WTC11 (cell line): Measurements from ENCODE around the gene TNRC6A. TPM values are rescaled to one million over a fixed set of nuclear protein-coding genes. Genes with fewer than 3 reads are reported as not detected.

Experiments
- ATAC-seq: fragments of 200-7000 bp; cut with Tn5 transposase; 2 replicates; pipeline ENCODE4 v1.10.0; 2021; ENCODE audit warnings: mild to moderate bottlenecking, moderate library complexity
- CTCF ChIA-PET: fragments of 300-600 bp; sonication (Branson Sonifier 250); formaldehyde crosslinking; loops from one replicate; lab custom pipeline; 2021; ENCODE audit warnings: antibody characterized with exemption; lab: Charles Lee
- POLR2A ChIA-PET: fragments of 350-600 bp; sonication (Branson Sonifier 250); formaldehyde crosslinking; loops from one replicate; lab custom pipeline; 2021; ENCODE audit warnings: antibody characterized with exemption; lab: Charles Lee
- DNase-seq: peaks from one replicate; pipeline ENCODE4 v3.0.0; 2021; ENCODE audit warnings: low spot score
- H3K27ac Mint-ChIP-seq: 2 replicates; pipeline ENCODE4 v1.8.0; 2021; ENCODE audit warnings: mixed read lengths
- H3K27me3 Mint-ChIP-seq: 2 replicates; pipeline ENCODE4 v1.8.0; 2021; ENCODE audit warnings: low read depth, mild to moderate bottlenecking, moderate library complexity, mixed read lengths
- H3K36me3 Mint-ChIP-seq: 2 replicates; pipeline ENCODE4 v1.8.0; 2021; ENCODE audit warnings: mixed read lengths
- H3K4me1 Mint-ChIP-seq: 2 replicates; pipeline ENCODE4 v1.8.0; 2022; ENCODE audit warnings: mixed read lengths
- H3K4me3 Mint-ChIP-seq: 2 replicates; pipeline ENCODE4 v1.8.0; 2021; ENCODE audit warnings: mild to moderate bottlenecking, moderate library complexity, mixed read lengths
- H3K9me3 Mint-ChIP-seq: 2 replicates; pipeline ENCODE4 v1.8.0; 2021; ENCODE audit warnings: mixed read lengths
- AR ChIP-seq: fragments of 250-450 bp; sonication (Bioruptor Pico); IDR thresholded peaks from 2 replicates; pipeline ENCODE4 v1.9.0; 2021; ENCODE audit warnings: mild to moderate bottlenecking
- ATF1 ChIP-seq: sonication (generic); formaldehyde crosslinking; IDR thresholded peaks from 2 replicates; pipeline ENCODE4 v1.8.1; 2023; ENCODE audit warnings: mild to moderate bottlenecking, moderate library complexity, missing genetic modification reagents
- ATF2 ChIP-seq: sonication (generic); formaldehyde crosslinking; IDR thresholded peaks from 2 replicates; pipeline ENCODE4 v1.8.1; 2022; ENCODE audit warnings: low read depth, missing genetic modification reagents, borderline replicate concordance
- CTCF ChIP-seq: fragments of 200-600 bp; IDR thresholded peaks from 2 replicates; pipeline ENCODE4 v1.8.0; 2022; ENCODE audit warnings: antibody characterized with exemption
- ETV6 ChIP-seq: sonication (generic); formaldehyde crosslinking; IDR thresholded peaks from 2 replicates; pipeline ENCODE4 v1.8.1; 2022; ENCODE audit warnings: mild to moderate bottlenecking, missing genetic modification reagents
- FOXP1 ChIP-seq: sonication (generic); formaldehyde crosslinking; IDR thresholded peaks from 2 replicates; pipeline ENCODE4 v1.8.0; 2022; ENCODE audit warnings: missing genetic modification reagents, mild to moderate bottlenecking, moderate library complexity, borderline replicate concordance
- FOXP4 ChIP-seq: sonication (generic); formaldehyde crosslinking; IDR thresholded peaks from 2 replicates; pipeline ENCODE4 v1.8.0; 2022; ENCODE audit warnings: mild to moderate bottlenecking, missing genetic modification reagents
- GRHL2 ChIP-seq: fragments of 250-450 bp; sonication (Bioruptor Pico); IDR thresholded peaks from 2 replicates; pipeline ENCODE4 v1.8.0; 2022; ENCODE audit warnings: mild to moderate bottlenecking, moderate library complexity; ENCODE audit not compliant: insufficient replicate concordance, severe bottlenecking
- KAT7 ChIP-seq: sonication (generic); formaldehyde crosslinking; IDR thresholded peaks from 2 replicates; pipeline ENCODE4 v1.8.1; 2023; ENCODE audit warnings: missing genetic modification reagents, mild to moderate bottlenecking, borderline replicate concordance
- MLX ChIP-seq: sonication (generic); formaldehyde crosslinking; IDR thresholded peaks from 2 replicates; pipeline ENCODE4 v1.8.1; 2023; ENCODE audit warnings: mild to moderate bottlenecking, missing genetic modification reagents, moderate library complexity
- NFATC4 ChIP-seq: fragments of 250-450 bp; sonication (Bioruptor Pico); IDR thresholded peaks from 2 replicates; pipeline ENCODE4 v1.9.0; 2021; ENCODE audit warnings: mild to moderate bottlenecking
- NR3C1 ChIP-seq: sonication (generic); formaldehyde crosslinking; conservative IDR thresholded peaks from 2 replicates; pipeline ENCODE4 v1.8.1; 2023; ENCODE audit warnings: low read depth, mild to moderate bottlenecking, missing genetic modification reagents
- SMAD3 ChIP-seq: sonication (generic); formaldehyde crosslinking; IDR thresholded peaks from 2 replicates; pipeline ENCODE4 v1.8.0; 2022; ENCODE audit warnings: missing genetic modification reagents, mild to moderate bottlenecking, borderline replicate concordance
- SOX15 ChIP-seq: fragments of 250-450 bp; sonication (Bioruptor Pico); IDR thresholded peaks from 2 replicates; pipeline ENCODE4 v1.9.0; 2021; ENCODE audit warnings: mild to moderate bottlenecking
- TEAD4 ChIP-seq: sonication (generic); formaldehyde crosslinking; IDR thresholded peaks from 2 replicates; pipeline ENCODE4 v1.8.0; 2022; ENCODE audit warnings: mild to moderate bottlenecking, missing genetic modification reagents
- ZMAT4 ChIP-seq: fragments of 250-450 bp; sonication (Bioruptor Pico); IDR thresholded peaks from 2 replicates; pipeline ENCODE4 v1.9.0; 2021; ENCODE audit warnings: mild to moderate bottlenecking
- ZNF121 ChIP-seq: sonication (generic); formaldehyde crosslinking; IDR thresholded peaks from 2 replicates; pipeline ENCODE4 v1.8.0; 2023; ENCODE audit warnings: missing genetic modification reagents
- ZNF138 ChIP-seq: sonication (generic); formaldehyde crosslinking; conservative IDR thresholded peaks from 2 replicates; pipeline ENCODE4 v1.8.1; 2022; ENCODE audit warnings: mild to moderate bottlenecking, moderate library complexity, missing genetic modification reagents
- ZNF423 ChIP-seq: fragments of 250-450 bp; sonication (Bioruptor Pico); IDR thresholded peaks from 2 replicates; pipeline ENCODE4 v2.1.2; 2022; ENCODE audit warnings: mild to moderate bottlenecking, moderate library complexity
- total RNA-seq: library from RNA; stranded (reverse); gene quantifications from 3 replicates; pipeline ENCODE4 v1.2.3, GENCODE V29; 2021

Gene TNRC6A
- total RNA-seq, 1 experiment from 2014 or later, result 86.3 TPM

GRCh38 chr16:24848065-24848464, 118.6 kb downstream of the TNRC6A start:
- CTCF ChIA-PET, result interaction anchor here (1.5 kb wide), 1 partner anchor 377 kb away, joined by 4 read pairs; no protein-coding TSS in a partner anchor
- Mint-ChIP-seq H3K27me3 (no peaks in the 10 kb centered on the region), H3K4me3 (no peak overlapping the region), H3K36me3 (no peaks in the 10 kb centered on the region), H3K27ac (no peak overlapping the region), H3K4me1 (no peaks in the 10 kb centered on the region), H3K9me3 (no peaks in the 10 kb centered on the region)
- POLR2A ChIA-PET, result no interaction called here
- TF ChIP-seq CTCF (no peak), ZNF121 (CRISPR knock-in tag) (0 out of 2 replicates have a peak, but pooled peaks have one; percentile 22), GRHL2 (CRISPR knock-in tag) (no peak)
- no peak for ATAC-seq
- no peak for DNase-seq

GRCh38 chr16:24849641-24850040, 120.2 kb downstream of the TNRC6A start:
- ATAC-seq (no peak), DNase-seq (no peak)
- Mint-ChIP-seq H3K27ac (no peak overlapping the region), H3K4me3 (no peak overlapping the region), H3K9me3 (no peaks in the 10 kb centered on the region), H3K4me1 (no peaks in the 10 kb centered on the region), H3K27me3 (no peaks in the 10 kb centered on the region), H3K36me3 (no peaks in the 10 kb centered on the region)
- CTCF ChIA-PET, result interaction anchor here (0.7 to 1.5 kb wide), 3 partner anchors 15 to 376 kb away, joined by 3 to 5 read pairs (median 4); no protein-coding TSS in a partner anchor
- POLR2A ChIA-PET, result no interaction called here
- TF ChIP-seq ZMAT4 (CRISPR knock-in tag) (no peak), ETV6 (CRISPR knock-in tag) (no peak), NR3C1 (CRISPR knock-in tag) (no peak), MLX (no peak), SMAD3 (CRISPR knock-in tag) (no peak), SOX15 (CRISPR knock-in tag) (no peak), ZNF423 (CRISPR knock-in tag) (no peak), TEAD4 (no peak), ZNF138 (no peak), ATF1 (CRISPR knock-in tag) (no peak), FOXP4 (CRISPR knock-in tag) (no peak), KAT7 (CRISPR knock-in tag) (no peak), ATF2 (CRISPR knock-in tag) (no peak), AR (no peak), NFATC4 (CRISPR knock-in tag) (no peak), FOXP1 (CRISPR knock-in tag) (no peak)
